Endothelial cell of umbilical vein (primary cell): ENCODE results near the gene TBX5. TPM values are rescaled to one million over a fixed set of nuclear protein-coding genes. Genes with fewer than 3 reads are reported as not detected.

Experiments used
- BruUV-seq: library from RNA; stranded (reverse); fragments of 400-500 nt; replicated peaks from 2 replicates; lab custom pipeline; 2021; lab: Mats Ljungman, UMichigan
- CTCF ChIA-PET: fragments of 300-600, 350-600 bp; sonication (Branson Sonifier 250); formaldehyde crosslinking; loops from one replicate; lab custom pipeline; 2021; ENCODE audit warnings: antibody characterized with exemption, inconsistent platforms; lab: Charles Lee
- POLR2A ChIA-PET: fragments of 300-600, 350-600 bp; sonication (Branson Sonifier 250); formaldehyde crosslinking; loops from one replicate; lab custom pipeline; 2021; ENCODE audit warnings: antibody characterized with exemption, inconsistent platforms; lab: Charles Lee
- DNase-seq: peaks from one replicate; pipeline ENCODE4 v3.0.0-alpha.2; 2011; ENCODE audit warnings: low read depth, low spot score
- FAIRE-seq: peaks from 2 replicates; lab custom pipeline; 2011; peaks lifted over from hg19 to GRCh38; lab: Jason Lieb, UNC
- H2AFZ ChIP-seq: 2 replicates; pipeline ENCODE4 v1.6.0; 2012; ENCODE audit warnings: low read depth, low read length, control low read depth, inconsistent platforms
- H3K27ac ChIP-seq: 2 replicates; pipeline ENCODE4 v1.5.1; 2011; ENCODE audit warnings: low read depth, mild to moderate bottlenecking, control low read depth, low read length, moderate library complexity; ENCODE audit not compliant: insufficient read depth
- H3K27me3 ChIP-seq, 2 experiments: 2 replicates each; pipeline versions ENCODE4 v1.6.0 to v1.6.1; 2011; ENCODE audit warnings: low read length in 2 of 2, mixed read lengths in 1 of 2; ENCODE audit not compliant: control insufficient read depth in 2 of 2, insufficient read depth in 2 of 2
- H3K36me3 ChIP-seq, 2 experiments: 2 replicates in 1 of 2; 3 replicates in 1 of 2; pipeline ENCODE4 v1.5.1; 2011; ENCODE audit warnings: low read length in 2 of 2, mild to moderate bottlenecking in 1 of 2, moderate library complexity in 1 of 2; ENCODE audit not compliant: control insufficient read depth in 2 of 2, insufficient read depth in 2 of 2; ENCODE audit errors: extremely low read depth in 1 of 2
- H3K4me1 ChIP-seq: 3 replicates; pipeline ENCODE4 v1.5.1; 2011; ENCODE audit warnings: mild to moderate bottlenecking, low read length; ENCODE audit not compliant: control insufficient read depth, insufficient read depth; ENCODE audit errors: extremely low read depth
- H3K4me2 ChIP-seq: 2 replicates; pipeline ENCODE4 v1.6.1; 2011; ENCODE audit warnings: low read length, control low read depth, mixed read lengths; ENCODE audit not compliant: insufficient read depth
- H3K4me3 ChIP-seq, 3 experiments: fragments of 200-600 bp in 1 of 3; sonication (generic), shearing (Covaris generic) in 1 of 3; replicated peaks in 1 of 3; 2 replicates each; pipeline ENCODE4 v1.5.1; 2011 to 2016; ENCODE audit warnings: control low read depth in 3 of 3, low read length in 3 of 3, mild to moderate bottlenecking in 2 of 3, inconsistent platforms in 1 of 3, low read depth in 1 of 3, moderate library complexity in 1 of 3; ENCODE audit not compliant: insufficient read depth in 1 of 3
- H3K79me2 ChIP-seq: 2 replicates; pipeline ENCODE4 v1.6.0; 2012; ENCODE audit warnings: low read length, inconsistent platforms; ENCODE audit not compliant: control insufficient read depth, insufficient read depth
- H3K9ac ChIP-seq: replicated peaks from 2 replicates; pipeline ENCODE3; 2011; ENCODE audit warnings: low read length, control low read depth; ENCODE audit not compliant: insufficient read depth; ENCODE audit errors: extremely low read depth
- H3K9me1 ChIP-seq: replicated peaks from 3 replicates; pipeline ENCODE4 v1.6.0; 2011; ENCODE audit warnings: mild to moderate bottlenecking, low read length; ENCODE audit not compliant: control insufficient read depth, insufficient read depth; ENCODE audit errors: extremely low read depth
- H3K9me3 ChIP-seq: replicated peaks from 2 replicates; pipeline ENCODE4 v1.5.1; 2012; ENCODE audit warnings: low read length, inconsistent platforms; ENCODE audit not compliant: control insufficient read depth, insufficient read depth
- H4K20me1 ChIP-seq: replicated peaks from 2 replicates; pipeline ENCODE3; 2011; ENCODE audit warnings: mild to moderate bottlenecking, low read length; ENCODE audit not compliant: control insufficient read depth, insufficient read depth; ENCODE audit errors: extremely low read depth
- CTCF ChIP-seq, 2 donors: IDR thresholded peaks; 1 replicate in 1 of 2; 2 replicates in 1 of 2; pipeline ENCODE4 v1.5.1; 2011; ENCODE audit warnings: low read length in 2 of 2, mild to moderate bottlenecking in 2 of 2, moderate library complexity in 2 of 2, control low read depth in 1 of 2, inconsistent platforms in 1 of 2, low read depth in 1 of 2; ENCODE audit not compliant: insufficient read depth in 1 of 2; ENCODE audit errors: extremely low read depth in 1 of 2
- EZH2 ChIP-seq: IDR thresholded peaks from 2 replicates; pipeline ENCODE4 v1.6.1; 2012; ENCODE audit warnings: borderline replicate concordance, low read depth, mild to moderate bottlenecking, moderate library complexity, low read length, inconsistent platforms; ENCODE audit not compliant: severe bottlenecking
- FOS ChIP-seq: IDR thresholded peaks from 2 replicates; pipeline ENCODE4 v1.6.1; 2011; ENCODE audit warnings: mild to moderate bottlenecking, low read length, moderate library complexity, borderline replicate concordance; ENCODE audit not compliant: insufficient read depth
- GATA2 ChIP-seq: IDR thresholded peaks from 2 replicates; pipeline ENCODE4 v1.7.0; 2011; ENCODE audit warnings: low read depth, mild to moderate bottlenecking, moderate library complexity, mixed read lengths, low read length; ENCODE audit not compliant: insufficient read length, insufficient read depth
- JUN ChIP-seq: IDR thresholded peaks from 2 replicates; pipeline ENCODE4 v1.6.1; 2011; ENCODE audit warnings: borderline replicate concordance, low read depth; ENCODE audit not compliant: insufficient read length, insufficient read depth
- MAX ChIP-seq: IDR thresholded peaks from 2 replicates; pipeline ENCODE4 v1.6.1; 2011; ENCODE audit not compliant: insufficient read depth, insufficient read length
- MYC ChIP-seq: IDR thresholded peaks from one replicate; pipeline ENCODE4 v1.6.1; 2011; ENCODE audit warnings: mild to moderate bottlenecking, low read depth, low read length
- POLR2A ChIP-seq: IDR thresholded peaks from 2 replicates; pipeline ENCODE4 v1.6.1; 2012; ENCODE audit warnings: low read depth, mild to moderate bottlenecking, control low read depth, low read length
- POLR2AphosphoS5 ChIP-seq: IDR thresholded peaks from 2 replicates; pipeline ENCODE4 v1.6.1; 2012; ENCODE audit warnings: low read depth, mild to moderate bottlenecking, control low read depth, low read length, moderate library complexity; ENCODE audit not compliant: insufficient read depth
- dilution Hi-C: fragments of 300-500 bp; cut with MboI; formaldehyde crosslinking; loops from one replicate; pipeline ENCODE4 v1.15.0; 2019; ENCODE audit warnings: low sequenced_read_pairs; ENCODE audit not compliant: extremely low pct_ligation_motif_present
- intact Hi-C: fragments of 100-400 bp; cut with micrococcal nuclease; formaldehyde crosslinking; loops from one replicate; pipeline ENCODE4 v1.10.0; 2022
- polyA plus RNA-seq, 4 experiments: library from polyadenylated mRNA; depleted of rRNA in 3 of 4; stranded (reverse) in 3 of 4; unstranded in 1 of 4; fragments of >200 nt; gene quantifications; 2 replicates each; pipeline versions ENCODE4 v1.2.1 to v1.2.3, GENCODE V29; 2011 to 2012; ENCODE audit warnings: missing spikeins in 1 of 4
- total RNA-seq: library from RNA; stranded (reverse); gene quantifications from 2 replicates; pipeline ENCODE4 v1.2.3, GENCODE V29; 2021

Gene TBX5
- total and polyA plus RNA-seq, 2 donors (not counting 3 experiments of a cell fraction or from before 2014, with no cell fraction given): not detected

- Histone ChIP-seq H3K4me1 (no peaks in the 10 kb centered on the region), H3K9me3 (no peaks in the 10 kb centered on the region), H3K9ac (no peak overlapping the region), H3K79me2 (no peaks in the 10 kb centered on the region), H2AFZ (no peak overlapping the region), H3K27ac (no peak overlapping the region), H4K20me1 (no peaks in the 10 kb centered on the region), H3K4me3 (no peak overlapping the region), H3K9me1 (no peaks in the 10 kb centered on the region), H3K27me3 (peaks cover 23 to 37% of the 10 kb centered on the region in 2 experiments), H3K4me2 (no peak overlapping the region), H3K36me3 (no peaks in the 10 kb centered on the region)
- BruUV-seq: no TSS peak
- no peak for FAIRE-seq
- no peak for DNase-seq
- dilution Hi-C loops: no loop called here
- POLR2A ChIA-PET: no interaction called here
- intact Hi-C loops: no loop called here
- CTCF ChIA-PET: no interaction called here
- TF ChIP-seq MAX (no peak), FOS (no peak), MYC (no peak), EZH2 (no peak), POLR2AphosphoS5 (no peak), CTCF (IDR thresholded peaks at IDR 0.05; ENCODE audit: extremely low read depth in 1 of 2, insufficient read depth in 1 of 2, low read depth in 1 of 2, low read length in 2 of 2) (no peak), POLR2A (no peak), JUN (no peak), GATA2 (no peak)
Observed at GRCh38 chr12:114393569-114393968, 12.4 kb downstream of the TBX5 start.
